Stimulated activated memory B cell treated with anti-CD40 and anti-IgM and Interleukin-4, amounts not matched to agents 10 μg/mL and 1 μg/mL and 100 μg/mL, for 72 hours (primary cell): ENCODE results near the gene MRFAP1L1.
"Not testable (repeated sequence)": the region's sequence is repeated elsewhere in the genome, so short reads cannot be mapped to it uniquely, and the experiment has no call there.

Experiments
- ATAC-seq: fragments of 150-1000 bp; cut with Tn5 transposase; 2 replicates; pipeline ENCODE4 v1.10.0; 2021
- H3K27ac Mint-ChIP-seq: one replicate; pipeline ENCODE4 v1.8.0; 2022; ENCODE audit warnings: mild to moderate bottlenecking, mixed read lengths
- H3K27me3 Mint-ChIP-seq: one replicate; pipeline ENCODE4 v1.8.0; 2022; ENCODE audit warnings: mixed read lengths
- H3K36me3 Mint-ChIP-seq: one replicate; pipeline ENCODE4 v1.8.0; 2022; ENCODE audit warnings: mixed read lengths
- H3K4me1 Mint-ChIP-seq: one replicate; pipeline ENCODE4 v1.8.0; 2022; ENCODE audit warnings: mixed read lengths
- H3K4me3 Mint-ChIP-seq: one replicate; pipeline ENCODE4 v1.8.0; 2022; ENCODE audit warnings: mild to moderate bottlenecking, moderate library complexity, mixed read lengths
- H3K9me3 Mint-ChIP-seq: one replicate; pipeline ENCODE4 v1.8.0; 2022; ENCODE audit warnings: mixed read lengths

Gene MRFAP1L1

DNA sequence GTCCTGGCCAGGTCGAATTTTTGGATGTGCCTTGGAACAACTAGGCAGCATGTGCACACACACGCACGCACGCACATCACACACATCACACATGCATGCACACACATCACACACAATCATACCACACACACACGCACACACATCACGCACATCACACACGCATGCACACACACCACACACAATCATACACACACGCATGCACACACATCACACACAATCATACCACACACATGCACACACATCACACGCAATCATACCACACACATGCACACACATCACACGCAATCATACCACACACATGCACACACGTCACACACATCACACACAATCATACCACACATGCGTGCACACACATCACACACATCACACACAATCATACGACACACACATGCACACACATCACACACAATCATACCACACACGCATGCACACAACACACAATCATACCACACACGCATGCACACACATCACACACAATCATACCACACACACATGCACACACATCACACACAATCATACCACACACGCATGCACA lies 15.8 kb upstream of the MRFAP1L1 start:
- H3K36me3 Mint-ChIP-seq, H3K27ac Mint-ChIP-seq, H3K4me3 Mint-ChIP-seq, ATAC-seq, H3K27me3 Mint-ChIP-seq, H3K4me1 Mint-ChIP-seq, H3K9me3 Mint-ChIP-seq: not testable (repeated sequence)

- Mint-ChIP-seq H3K4me1 (peaks cover 10% of the 10 kb centered on the region), H3K4me3 (no peak overlapping the region)
- ATAC-seq: no peak
These were observed 14.9 kb upstream of the MRFAP1L1 start for GRCh38 chr4:6724421-6725111.

DNA sequence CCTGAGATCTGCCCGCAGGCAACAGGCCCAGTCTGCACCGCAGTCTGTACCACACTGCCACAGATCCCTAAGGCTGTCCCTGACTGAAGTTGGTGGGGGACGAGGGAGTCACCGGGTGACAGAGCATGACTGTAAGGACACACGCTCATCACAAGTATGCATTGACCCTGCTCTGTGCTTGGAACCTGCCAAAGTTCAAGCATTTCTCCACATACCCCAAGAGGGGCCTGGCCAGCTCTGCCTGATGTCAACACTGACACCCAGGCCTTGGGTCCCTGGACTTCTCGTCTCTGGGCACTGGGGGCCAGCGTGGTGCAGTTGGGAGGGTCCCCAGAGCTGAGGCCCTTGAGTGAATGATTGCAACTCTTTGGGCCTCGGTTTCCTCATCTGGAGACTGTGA lies 14.2 kb upstream of the MRFAP1L1 start:
- ATAC-seq: no peak
- Mint-ChIP-seq H3K4me3 (no peak overlapping the region), H3K9me3 (no peaks in the 10 kb centered on the region), H3K4me1 (peaks cover 15% of the 10 kb centered on the region), H3K36me3 (peaks cover 5% of the 10 kb centered on the region), H3K27me3 (peaks cover 5% of the 10 kb centered on the region), H3K27ac (no peak overlapping the region)

More at GRCh38 chr4:6724421-6725111, 14.9 kb upstream of the MRFAP1L1 start:
- no peaks in the 10 kb centered on the region for H3K36me3 Mint-ChIP-seq
- H3K9me3 Mint-ChIP-seq: no peaks in the 10 kb centered on the region
- no peak overlapping the region for H3K27ac Mint-ChIP-seq
- H3K27me3 Mint-ChIP-seq: peaks cover 7% of the 10 kb centered on the region

DNA sequence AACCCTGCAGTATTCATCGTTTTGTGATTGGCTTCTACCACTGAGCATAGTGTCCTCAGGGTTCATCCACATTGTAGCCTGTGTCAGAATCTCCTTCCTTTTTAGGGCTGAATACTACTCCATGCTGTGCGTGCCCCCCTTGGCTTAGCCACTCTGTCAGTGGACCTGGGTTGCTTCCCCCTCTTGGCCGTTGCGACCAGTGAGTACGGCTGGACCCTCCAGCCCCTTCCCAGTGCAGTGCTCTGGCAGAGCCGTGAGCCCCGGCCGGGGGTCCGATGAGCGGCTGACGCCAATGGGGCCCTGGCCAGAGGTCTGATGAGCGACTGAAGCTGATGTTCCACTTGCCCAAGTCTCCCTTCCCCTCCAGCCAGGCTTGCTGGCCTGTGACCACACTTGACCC lies 13.2 kb upstream of the MRFAP1L1 start:
- Mint-ChIP-seq H3K4me3 (no peak overlapping the region), H3K27ac (no peak overlapping the region), H3K4me1 (peaks cover 23% of the 10 kb centered on the region), H3K27me3 (no peaks in the 10 kb centered on the region), H3K9me3 (no peaks in the 10 kb centered on the region), H3K36me3 (peaks cover 7% of the 10 kb centered on the region)
- ATAC-seq: no peak

GRCh38 chr4:6721121-6721520 lies 11.5 kb upstream of the MRFAP1L1 start:
- Mint-ChIP-seq H3K27ac (no peak overlapping the region), H3K27me3 (no peaks in the 10 kb centered on the region), H3K9me3 (no peaks in the 10 kb centered on the region), H3K4me1 (peaks cover 30% of the 10 kb centered on the region), H3K36me3 (peaks cover 7% of the 10 kb centered on the region), H3K4me3 (no peak overlapping the region)
- ATAC-seq: no peak

DNA sequence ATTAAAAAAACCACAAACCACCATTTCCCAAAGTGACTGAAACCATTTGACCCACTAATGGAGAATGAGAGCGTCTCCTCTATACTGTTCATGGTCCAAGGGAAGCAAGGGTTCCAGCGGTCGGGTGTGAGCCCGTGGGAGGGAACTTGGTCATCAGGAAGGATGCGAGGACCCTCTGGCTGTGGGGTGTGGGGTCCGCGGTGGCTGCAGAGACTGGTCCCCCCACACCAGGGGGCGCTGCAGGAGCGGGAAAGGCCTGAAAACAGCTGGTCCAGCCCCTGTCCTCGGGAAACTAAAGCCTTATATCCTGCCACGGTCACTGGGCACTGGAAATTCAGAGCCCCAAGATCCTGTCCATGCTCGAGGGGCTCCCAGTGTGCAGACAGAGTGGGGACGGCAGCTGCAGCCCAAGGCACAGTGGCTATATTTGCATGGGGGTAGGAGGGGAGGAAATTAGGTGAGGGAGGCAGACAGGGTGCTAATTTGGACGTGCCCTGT lies 10.6 kb upstream of the MRFAP1L1 start:
- peak; percentile 59 for ATAC-seq
- Mint-ChIP-seq H3K4me1 (peaks cover 38% of the 10 kb centered on the region), H3K4me3 (peak overlapping the region; percentile 24), H3K36me3 (peaks cover 7% of the 10 kb centered on the region), H3K27ac (peak overlapping the region; percentile 52), H3K27me3 (no peaks in the 10 kb centered on the region), H3K9me3 (no peaks in the 10 kb centered on the region)

DNA sequence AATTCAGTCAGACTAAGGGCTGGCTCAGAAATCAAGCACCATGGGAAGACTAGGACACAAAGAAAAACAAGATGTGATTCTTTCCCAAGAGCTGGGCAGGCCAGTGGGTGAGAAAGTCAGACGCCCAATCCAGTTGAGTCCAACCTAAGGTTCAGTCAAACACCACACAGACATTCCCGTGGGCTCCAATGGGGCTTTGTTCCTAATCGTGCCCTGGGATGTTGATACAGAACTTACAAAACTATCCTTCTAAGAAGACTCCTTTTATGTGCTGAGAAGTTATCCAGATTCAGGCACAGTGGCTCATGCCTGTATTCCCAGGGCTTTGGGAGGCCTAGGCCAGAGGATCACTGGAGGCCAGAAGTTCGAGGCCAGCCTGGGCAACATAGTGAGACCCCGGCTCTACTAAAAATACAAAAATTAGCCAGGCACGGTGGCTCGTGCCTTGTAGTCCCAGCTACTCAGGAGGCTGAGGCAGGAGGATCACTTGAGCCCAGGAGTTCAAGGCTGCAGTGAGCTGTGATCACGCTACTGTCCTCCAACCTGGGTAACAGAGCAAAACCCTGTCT lies 10.0 kb upstream of the MRFAP1L1 start:
- H3K36me3 Mint-ChIP-seq: peaks cover 7% of the 10 kb centered on the region
- peaks cover 38% of the 10 kb centered on the region for H3K4me1 Mint-ChIP-seq
- ATAC-seq: no peak
- H3K4me3 Mint-ChIP-seq: no peak overlapping the region
- no peaks in the 10 kb centered on the region for H3K9me3 Mint-ChIP-seq
- H3K27ac Mint-ChIP-seq: peak overlapping the region; percentile 52
- H3K27me3 Mint-ChIP-seq: no peaks in the 10 kb centered on the region

DNA sequence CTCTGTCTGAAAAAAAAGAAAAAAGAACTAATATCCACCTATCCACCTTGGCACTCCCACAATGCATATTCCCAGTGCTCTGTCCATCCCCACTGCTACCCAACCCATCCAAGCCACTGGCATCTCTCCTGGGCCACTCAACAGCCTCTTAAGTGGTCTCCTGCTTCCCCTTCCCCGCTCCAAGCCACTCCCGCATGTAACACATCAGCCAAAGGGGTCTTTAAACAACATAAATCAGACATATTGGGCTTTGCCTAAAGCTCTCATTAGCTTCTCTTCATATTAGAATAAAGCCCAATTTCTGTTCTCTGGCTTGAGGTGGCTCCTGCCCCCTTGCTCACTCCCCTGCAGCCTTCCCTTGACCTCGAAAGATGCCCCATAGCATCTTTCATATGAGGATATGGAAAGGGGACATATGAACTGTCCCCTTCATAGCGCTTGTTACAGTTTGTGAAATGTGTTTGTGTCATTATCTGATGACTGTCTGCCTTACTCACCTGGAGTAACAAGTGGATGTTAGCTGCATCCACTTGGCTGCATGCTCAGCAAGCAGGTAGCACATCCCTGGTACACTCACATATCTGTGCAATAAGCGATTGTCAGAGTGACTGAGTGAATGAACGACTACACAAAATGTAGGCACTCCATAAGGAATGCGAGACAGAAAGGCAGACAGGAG lies 9.4 kb upstream of the MRFAP1L1 start:
- no peaks in the 10 kb centered on the region for H3K27me3 Mint-ChIP-seq
- peaks cover 38% of the 10 kb centered on the region for H3K4me1 Mint-ChIP-seq
- H3K36me3 Mint-ChIP-seq: peaks cover 7% of the 10 kb centered on the region
- H3K27ac Mint-ChIP-seq: no peak overlapping the region
- no peak overlapping the region for H3K4me3 Mint-ChIP-seq
- no peaks in the 10 kb centered on the region for H3K9me3 Mint-ChIP-seq
- ATAC-seq: no peak

DNA sequence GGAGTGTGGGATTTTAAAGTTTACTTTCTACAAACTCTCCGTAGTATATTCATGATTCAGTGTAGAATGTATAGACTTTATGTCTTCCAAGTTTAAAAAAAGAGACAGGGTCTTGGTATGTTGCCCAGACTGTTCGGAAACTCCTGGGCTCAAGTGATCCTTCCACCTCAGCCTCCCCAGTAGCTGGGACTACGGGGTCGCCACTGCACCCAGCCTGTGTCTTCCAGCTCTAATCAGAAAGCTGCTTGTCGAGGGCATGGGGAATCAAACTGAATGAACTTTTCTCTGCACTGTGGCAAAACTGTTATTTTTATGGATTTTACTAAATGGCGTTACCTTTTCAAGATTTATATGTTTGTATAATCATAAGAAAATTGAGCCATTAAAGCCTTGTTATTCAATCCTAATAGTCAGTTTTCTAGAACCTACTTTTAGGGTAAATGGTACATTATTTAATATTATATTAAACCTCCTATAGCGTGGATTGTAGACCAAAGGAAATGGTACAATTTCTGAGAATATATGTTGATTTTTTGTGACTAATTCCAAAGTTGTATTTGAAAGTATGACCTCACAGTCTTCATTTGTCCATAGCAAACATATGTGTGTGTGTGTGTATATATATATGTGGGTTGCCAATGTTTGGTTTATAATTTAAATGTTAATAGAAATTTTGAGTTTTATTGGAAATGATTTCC lies 7.4 kb upstream of the MRFAP1L1 start:
- H3K4me1 Mint-ChIP-seq: peaks cover 38% of the 10 kb centered on the region
- no peaks in the 10 kb centered on the region for H3K9me3 Mint-ChIP-seq
- H3K27ac Mint-ChIP-seq: peak overlapping the region; percentile 96
- no peaks in the 10 kb centered on the region for H3K27me3 Mint-ChIP-seq
- no peak for ATAC-seq
- H3K4me3 Mint-ChIP-seq: peak overlapping the region; percentile 88
- H3K36me3 Mint-ChIP-seq: peaks cover 7% of the 10 kb centered on the region

DNA sequence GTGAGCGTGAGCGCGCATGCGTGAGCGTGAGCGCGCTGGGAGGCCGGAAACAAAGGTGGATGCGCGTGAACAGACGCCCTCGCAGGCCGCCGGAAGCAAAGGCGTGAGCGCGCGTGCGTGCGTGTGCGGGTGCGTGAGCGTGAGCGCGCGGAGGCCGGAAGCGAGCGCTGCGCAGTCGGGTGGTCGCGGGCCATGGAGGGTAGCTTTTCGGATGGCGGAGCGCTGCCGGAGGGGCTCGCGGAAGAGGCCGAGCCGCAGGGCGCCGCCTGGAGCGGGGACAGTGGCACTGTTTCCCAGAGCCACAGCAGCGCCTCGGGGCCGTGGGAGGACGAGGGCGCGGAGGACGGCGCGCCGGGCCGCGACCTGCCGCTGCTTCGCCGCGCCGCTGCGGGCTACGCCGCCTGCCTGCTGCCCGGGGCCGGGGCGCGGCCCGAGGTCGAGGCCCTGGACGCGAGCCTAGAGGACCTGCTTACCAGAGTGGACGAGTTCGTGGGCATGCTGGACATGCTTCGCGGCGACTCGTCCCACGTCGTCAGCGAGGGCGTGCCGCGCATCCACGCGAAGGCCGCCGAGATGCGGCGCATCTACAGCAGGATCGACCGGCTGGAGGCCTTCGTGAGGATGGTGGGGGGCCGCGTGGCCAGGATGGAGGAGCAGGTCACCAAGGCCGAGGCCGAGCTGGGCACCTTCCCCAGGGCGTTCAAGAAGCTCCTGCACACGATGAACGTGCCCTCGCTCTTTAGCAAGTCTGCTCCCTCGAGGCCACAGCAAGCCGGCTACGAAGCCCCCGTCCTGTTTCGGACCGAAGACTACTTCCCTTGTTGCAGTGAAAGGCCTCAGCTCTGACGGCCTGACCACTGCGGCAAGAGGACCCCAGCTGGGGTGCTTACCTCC lies 6.6 kb upstream of the MRFAP1L1 start, which contains the start of gene BLOC1S4:
Gene BLOC1S4 (plus strand): TSS at position 157 of the 894 bp plus-strand sequence. CDS start 36 bp downstream, at position 193.
- peaks cover 7% of the 10 kb centered on the region for H3K36me3 Mint-ChIP-seq
- no peaks in the 10 kb centered on the region for H3K9me3 Mint-ChIP-seq
- peak within 1 kb of the TSS; percentile 88 for H3K4me3 Mint-ChIP-seq
- H3K27ac Mint-ChIP-seq: peak within 1 kb of the TSS; percentile 96
- H3K4me1 Mint-ChIP-seq: peaks cover 40% of the 10 kb centered on the region
- peak; percentile 94 for ATAC-seq
- no peaks in the 10 kb centered on the region for H3K27me3 Mint-ChIP-seq

DNA sequence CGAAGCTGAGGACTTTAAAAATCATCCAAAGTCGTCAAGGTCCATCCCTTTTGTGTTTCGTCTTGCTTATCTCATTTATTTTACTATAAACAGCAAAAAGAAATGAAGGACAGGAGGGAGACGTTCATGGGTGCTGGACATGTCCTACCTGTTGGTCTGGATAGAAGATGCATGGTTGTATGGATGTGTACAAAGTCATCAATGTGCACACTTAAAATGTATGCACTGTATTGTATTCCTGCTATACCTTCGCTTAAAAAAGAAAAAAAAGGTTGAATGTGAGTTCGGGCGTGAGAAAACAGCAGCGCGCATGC lies 6.0 kb upstream of the MRFAP1L1 start:
- peaks cover 44% of the 10 kb centered on the region for H3K4me1 Mint-ChIP-seq
- no peak for ATAC-seq
- peaks cover 7% of the 10 kb centered on the region for H3K36me3 Mint-ChIP-seq
- peak overlapping the region; percentile 88 for H3K4me3 Mint-ChIP-seq
- peak overlapping the region; percentile 96 for H3K27ac Mint-ChIP-seq
- H3K27me3 Mint-ChIP-seq: no peaks in the 10 kb centered on the region
- no peaks in the 10 kb centered on the region for H3K9me3 Mint-ChIP-seq

GRCh38 chr4:6714954-6715353 lies 5.3 kb upstream of the MRFAP1L1 start:
- H3K36me3 Mint-ChIP-seq: peaks cover 7% of the 10 kb centered on the region
- no peaks in the 10 kb centered on the region for H3K27me3 Mint-ChIP-seq
- H3K9me3 Mint-ChIP-seq: no peaks in the 10 kb centered on the region
- no peak overlapping the region for H3K27ac Mint-ChIP-seq
- H3K4me1 Mint-ChIP-seq: peaks cover 44% of the 10 kb centered on the region
- ATAC-seq: no peak
- H3K4me3 Mint-ChIP-seq: no peak overlapping the region

GRCh38 chr4:6710996-6711395 lies 1.3 kb upstream of the MRFAP1L1 start:
- no peak overlapping the region for H3K27ac Mint-ChIP-seq
- peaks cover 58% of the 10 kb centered on the region for H3K4me1 Mint-ChIP-seq
- H3K36me3 Mint-ChIP-seq: peaks cover 33% of the 10 kb centered on the region
- H3K27me3 Mint-ChIP-seq: no peaks in the 10 kb centered on the region
- no peaks in the 10 kb centered on the region for H3K9me3 Mint-ChIP-seq
- ATAC-seq: no peak
- H3K4me3 Mint-ChIP-seq: no peak overlapping the region

- H3K9me3 Mint-ChIP-seq: no peaks in the 10 kb centered on the region
- peak overlapping the region; percentile 98 for H3K4me3 Mint-ChIP-seq
- peak overlapping the region; percentile 95 for H3K27ac Mint-ChIP-seq
- H3K27me3 Mint-ChIP-seq: no peaks in the 10 kb centered on the region
- peak; percentile 13 for ATAC-seq
- H3K36me3 Mint-ChIP-seq: peaks cover 38% of the 10 kb centered on the region
- peaks cover 58% of the 10 kb centered on the region for H3K4me1 Mint-ChIP-seq
These were observed 617 bp upstream of the MRFAP1L1 start for GRCh38 chr4:6710282-6710681.
